ENCODE measurements around the gene LDHD. TPM values are rescaled to one million over a fixed set of nuclear protein-coding genes. Genes with fewer than 3 reads are reported as not detected.

Gene LDHD
- total and polyA plus RNA-seq, 9 donors = 1.6 to 3.8 (median 2.3) TPM

Other genes starting within 250 kb of the LDHD start
- 22.3 TPM for gene WDR59, start 131.7 kb downstream of the LDHD start, total RNA-seq
- 10 to 100 TPM; 35.5 to 61.7 (median 44.5) TPM for gene WDR59, start 131.7 kb downstream of the LDHD start, polyA plus RNA-seq (ENCODE audit: insufficient read depth in 1 of 8, insufficient read length in 8 of 8, low replicate concordance in 1 of 8)
- 15.2 TPM for gene ZNRF1, start 117.8 kb downstream of the LDHD start, total RNA-seq
- 10 to 100 TPM; 36.0 to 47.0 (median 45.5) TPM for gene ZNRF1, start 117.8 kb downstream of the LDHD start, polyA plus RNA-seq (ENCODE audit: insufficient read depth in 1 of 8, insufficient read length in 8 of 8, low replicate concordance in 1 of 8)
- 16.5 TPM for gene ZFP1, start 31.7 kb upstream of the LDHD start, total RNA-seq
- gene ZFP1, start 31.7 kb upstream of the LDHD start, polyA plus RNA-seq (ENCODE audit: insufficient read depth in 1 of 8, insufficient read length in 8 of 8, low replicate concordance in 1 of 8) = 10 to 100 TPM; 10.4 to 17.2 (median 13.4) TPM
- not detected for gene CTRB2, start 90.4 kb upstream of the LDHD start, total RNA-seq
- under 1 TPM in 6 of 8 donors, not detected in 2; 0.17 to 0.52 (median 0.28) TPM for gene CTRB2, start 90.4 kb upstream of the LDHD start, polyA plus RNA-seq (ENCODE audit: insufficient read depth in 1 of 8, insufficient read length in 8 of 8, low replicate concordance in 1 of 8)
- gene CTRB1, start 102.2 kb upstream of the LDHD start, total RNA-seq = 0.75 TPM
- 1 to 10 TPM in 1 of 8 donors, under 1 TPM in 5, not detected in 2; 0.20 to 1.0 (median 0.53) TPM for gene CTRB1, start 102.2 kb upstream of the LDHD start, polyA plus RNA-seq (ENCODE audit: insufficient read depth in 1 of 8, insufficient read length in 8 of 8, low replicate concordance in 1 of 8)
- 33.4 TPM for gene BCAR1, start 134.8 kb upstream of the LDHD start, total RNA-seq
- gene BCAR1, start 134.8 kb upstream of the LDHD start, polyA plus RNA-seq (ENCODE audit: insufficient read depth in 1 of 8, insufficient read length in 8 of 8, low replicate concordance in 1 of 8) = 10 to 100 TPM; 39.7 to 67.4 (median 56.9) TPM